ENCODE data around the gene FASLG.

FASLG gene

GRCh38 chr1:172657586-172657985 lies 1.3 kb upstream of the FASLG start:
- TF ChIP-seq POLR2A (IDR thresholded peaks at IDR 0.05; ENCODE audit: low read depth, low read length) (no peak), PAX5 (IDR thresholded peaks at IDR 0.05; ENCODE audit: insufficient read depth, low read length, severe bottlenecking) (no peak), TAF1 (IDR thresholded peaks at IDR 0.05; ENCODE audit: low read depth, low read length) (no peak), POU2F2 (IDR thresholded peaks at IDR 0.05; ENCODE audit: low read depth, low read length) (no peak), SPI1 (IDR thresholded peaks at IDR 0.05; ENCODE audit: low read depth, low read length) (no peak), POLR2AphosphoS5 (IDR thresholded peaks at IDR 0.05; ENCODE audit: low read depth, low read length) (no peak)
- FAIRE-seq = no peak

GRCh38 chr1:172661107-172661506 lies 2.2 kb downstream of the FASLG start:
- DNase-seq (ENCODE audit: insufficient read length, low spot score) (no peak), FAIRE-seq (no peak)
- TF ChIP-seq POLR2A (IDR thresholded peaks at IDR 0.05; ENCODE audit: low read depth, low read length) (no peak), PAX5 (IDR thresholded peaks at IDR 0.05; ENCODE audit: insufficient read depth, low read length, severe bottlenecking) (no peak), POLR2AphosphoS5 (IDR thresholded peaks at IDR 0.05; ENCODE audit: low read depth, low read length) (no peak), POU2F2 (IDR thresholded peaks at IDR 0.05; ENCODE audit: low read depth, low read length) (no peak), SPI1 (IDR thresholded peaks at IDR 0.05; ENCODE audit: low read depth, low read length) (no peak), TAF1 (IDR thresholded peaks at IDR 0.05; ENCODE audit: low read depth, low read length) (no peak)

More at GRCh38 chr1:172657586-172657985, 1.3 kb upstream of the FASLG start:
- no peak for DNase-seq (ENCODE audit: insufficient read length, low spot score)

- peak; percentile 51 for DNase-seq (ENCODE audit: insufficient read length, low spot score)
- TF ChIP-seq POU2F2 (IDR thresholded peaks at IDR 0.05; ENCODE audit: low read depth, low read length) = peak; percentile 60; the same call in 1 of the 2 replicates
- TF ChIP-seq POLR2A (IDR thresholded peaks at IDR 0.05; ENCODE audit: low read depth, low read length) = no peak
- TF ChIP-seq POLR2AphosphoS5 (IDR thresholded peaks at IDR 0.05; ENCODE audit: low read depth, low read length) = no peak
- peak; percentile 69 for TF ChIP-seq SPI1 (IDR thresholded peaks at IDR 0.05; ENCODE audit: low read depth, low read length)
- peak; percentile 64 for TF ChIP-seq PAX5 (IDR thresholded peaks at IDR 0.05; ENCODE audit: insufficient read depth, low read length, severe bottlenecking)
- TF ChIP-seq TAF1 (IDR thresholded peaks at IDR 0.05; ENCODE audit: low read depth, low read length) = no peak
- peak; percentile 98 for FAIRE-seq
Observed at GRCh38 chr1:172662464-172663109, 3.7 kb downstream of the FASLG start.

GRCh38 chr1:172663732-172664131 lies 4.8 kb downstream of the FASLG start:
- no peak for TF ChIP-seq POLR2AphosphoS5 (IDR thresholded peaks at IDR 0.05; ENCODE audit: low read depth, low read length)
- no peak for TF ChIP-seq SPI1 (IDR thresholded peaks at IDR 0.05; ENCODE audit: low read depth, low read length)
- no peak for TF ChIP-seq TAF1 (IDR thresholded peaks at IDR 0.05; ENCODE audit: low read depth, low read length)
- TF ChIP-seq POLR2A (IDR thresholded peaks at IDR 0.05; ENCODE audit: low read depth, low read length) = no peak
- no peak for TF ChIP-seq POU2F2 (IDR thresholded peaks at IDR 0.05; ENCODE audit: low read depth, low read length)
- no peak for TF ChIP-seq PAX5 (IDR thresholded peaks at IDR 0.05; ENCODE audit: insufficient read depth, low read length, severe bottlenecking)
- FAIRE-seq (no peak), DNase-seq (ENCODE audit: insufficient read length, low spot score) (no peak)

DNA sequence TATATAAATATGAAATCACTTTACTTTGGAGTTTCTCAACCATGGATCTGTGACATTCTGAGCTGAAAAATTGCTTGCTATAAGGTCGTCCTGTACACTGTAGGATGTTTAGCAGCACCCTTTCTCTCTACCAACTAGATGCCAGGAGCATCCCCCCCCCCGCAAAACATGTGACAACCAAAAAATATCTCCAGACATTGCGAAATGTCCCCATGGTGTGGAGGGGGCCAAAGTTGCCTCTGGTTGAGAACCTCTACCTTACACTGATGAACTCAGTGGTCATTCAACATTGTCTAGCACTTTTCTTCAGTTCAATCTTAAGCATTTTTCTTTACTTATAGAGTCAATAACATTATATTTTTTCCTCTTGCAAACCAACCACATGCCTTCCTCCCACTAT lies 9.2 kb downstream of the FASLG start:
- TF ChIP-seq POU2F2 (IDR thresholded peaks at IDR 0.05; ENCODE audit: low read depth, low read length) (no peak), TAF1 (IDR thresholded peaks at IDR 0.05; ENCODE audit: low read depth, low read length) (no peak), PAX5 (IDR thresholded peaks at IDR 0.05; ENCODE audit: insufficient read depth, low read length, severe bottlenecking) (no peak), POLR2A (IDR thresholded peaks at IDR 0.05; ENCODE audit: low read depth, low read length) (no peak), POLR2AphosphoS5 (IDR thresholded peaks at IDR 0.05; ENCODE audit: low read depth, low read length) (no peak), SPI1 (IDR thresholded peaks at IDR 0.05; ENCODE audit: low read depth, low read length) (no peak)
- no peak for FAIRE-seq
- no peak for DNase-seq (ENCODE audit: insufficient read length, low spot score)

GRCh38 chr1:172669011-172669410 lies 10.1 kb downstream of the FASLG start:
- TF ChIP-seq POLR2A (IDR thresholded peaks at IDR 0.05; ENCODE audit: low read depth, low read length) = no peak
- no peak for TF ChIP-seq POLR2AphosphoS5 (IDR thresholded peaks at IDR 0.05; ENCODE audit: low read depth, low read length)
- TF ChIP-seq PAX5 (IDR thresholded peaks at IDR 0.05; ENCODE audit: insufficient read depth, low read length, severe bottlenecking) = no peak
- TF ChIP-seq POU2F2 (IDR thresholded peaks at IDR 0.05; ENCODE audit: low read depth, low read length) = no peak
- TF ChIP-seq SPI1 (IDR thresholded peaks at IDR 0.05; ENCODE audit: low read depth, low read length) = no peak
- no peak for TF ChIP-seq TAF1 (IDR thresholded peaks at IDR 0.05; ENCODE audit: low read depth, low read length)
- FAIRE-seq (no peak), DNase-seq (ENCODE audit: insufficient read length, low spot score) (no peak)

- DNase-seq (ENCODE audit: insufficient read length, low spot score) (no peak), FAIRE-seq (peak; percentile 67)
- no peak for TF ChIP-seq TAF1 (IDR thresholded peaks at IDR 0.05; ENCODE audit: low read depth, low read length)
- TF ChIP-seq POLR2A (IDR thresholded peaks at IDR 0.05; ENCODE audit: low read depth, low read length) = no peak
- no peak for TF ChIP-seq POU2F2 (IDR thresholded peaks at IDR 0.05; ENCODE audit: low read depth, low read length)
- peak; percentile 87 for TF ChIP-seq SPI1 (IDR thresholded peaks at IDR 0.05; ENCODE audit: low read depth, low read length)
- TF ChIP-seq PAX5 (IDR thresholded peaks at IDR 0.05; ENCODE audit: insufficient read depth, low read length, severe bottlenecking) = peak; percentile 20
Observed at GRCh38 chr1:172670316-172670715, 11.4 kb downstream of the FASLG start.

DNA sequence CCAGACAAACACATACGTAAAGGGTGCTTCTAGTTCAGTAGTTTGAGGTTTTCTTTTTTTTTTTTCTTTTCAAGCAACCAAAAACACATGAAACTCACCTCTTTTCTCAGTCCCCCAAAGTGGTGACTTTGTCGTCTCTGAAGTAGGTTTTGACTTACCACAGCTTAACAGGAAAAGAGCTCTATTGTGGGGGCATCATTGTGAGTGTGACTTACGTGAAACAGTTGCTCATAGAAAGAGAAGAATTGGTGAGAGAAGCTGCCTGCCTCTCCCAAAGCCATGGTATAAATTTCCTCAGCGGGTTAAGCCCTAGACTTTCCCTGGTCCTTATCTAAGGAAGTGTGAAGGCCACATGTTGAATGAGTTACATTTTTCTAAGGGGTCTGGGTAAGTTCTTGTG lies 11.9 kb downstream of the FASLG start:
- FAIRE-seq = peak; percentile 47
- peak; percentile 32 for DNase-seq (ENCODE audit: insufficient read length, low spot score)
- no peak for TF ChIP-seq TAF1 (IDR thresholded peaks at IDR 0.05; ENCODE audit: low read depth, low read length)
- TF ChIP-seq POU2F2 (IDR thresholded peaks at IDR 0.05; ENCODE audit: low read depth, low read length) = no peak
- TF ChIP-seq POLR2AphosphoS5 (IDR thresholded peaks at IDR 0.05; ENCODE audit: low read depth, low read length) = no peak
- no peak for TF ChIP-seq PAX5 (IDR thresholded peaks at IDR 0.05; ENCODE audit: insufficient read depth, low read length, severe bottlenecking)
- no peak for TF ChIP-seq POLR2A (IDR thresholded peaks at IDR 0.05; ENCODE audit: low read depth, low read length)
- TF ChIP-seq SPI1 (IDR thresholded peaks at IDR 0.05; ENCODE audit: low read depth, low read length) = no peak

GRCh38 chr1:172671591-172671990 lies 12.7 kb downstream of the FASLG start:
- TF ChIP-seq TAF1 (IDR thresholded peaks at IDR 0.05; ENCODE audit: low read depth, low read length) = no peak
- no peak for TF ChIP-seq SPI1 (IDR thresholded peaks at IDR 0.05; ENCODE audit: low read depth, low read length)
- TF ChIP-seq PAX5 (IDR thresholded peaks at IDR 0.05; ENCODE audit: insufficient read depth, low read length, severe bottlenecking) = no peak
- TF ChIP-seq POLR2A (IDR thresholded peaks at IDR 0.05; ENCODE audit: low read depth, low read length) = no peak
- TF ChIP-seq POU2F2 (IDR thresholded peaks at IDR 0.05; ENCODE audit: low read depth, low read length) = no peak
- no peak for TF ChIP-seq POLR2AphosphoS5 (IDR thresholded peaks at IDR 0.05; ENCODE audit: low read depth, low read length)
- FAIRE-seq = peak; percentile 62
- no peak for DNase-seq (ENCODE audit: insufficient read length, low spot score)
